IMR-90 (cell line): ENCODE results near the gene MPV17. TPM values are rescaled to one million over a fixed set of nuclear protein-coding genes. Genes with fewer than 3 reads are reported as not detected.

ENCODE experiments used
- ATAC-seq: fragments of 200-7000 bp; cut with Tn5 transposase; 2 replicates; pipeline ENCODE4 v1.9.1; 2020; ENCODE audit warnings: low read depth, mild to moderate bottlenecking, moderate library complexity
- BruUV-seq: library from RNA; stranded (reverse); fragments of 400-500 nt; replicated peaks from 2 replicates; lab custom pipeline; 2021; lab: Mats Ljungman, UMichigan
- CTCF ChIA-PET: fragments of 300-600 bp; formaldehyde crosslinking; extraction: SDS; loops from one replicate; lab custom pipeline; 2021; ENCODE audit warnings: antibody characterized with exemption; lab: Yijun Ruan, JAX
- POLR2A ChIA-PET: fragments of 300-600 bp; sonication (Branson Sonifier 250); formaldehyde crosslinking; loops from one replicate; lab custom pipeline; 2022; ENCODE audit warnings: antibody characterized with exemption; ENCODE audit not compliant: unreplicated experiment; lab: Charles Lee
- DNase-seq: peaks from one replicate; pipeline ENCODE4 v3.0.0; 2013
- H2AFZ ChIP-seq: replicated peaks from 2 replicates; pipeline ENCODE3; 2013; ENCODE audit warnings: low read length, mild to moderate bottlenecking; ENCODE audit not compliant: poor library complexity
- H2AK5ac ChIP-seq: 2 replicates; pipeline ENCODE4 v1.6.1; 2013; ENCODE audit warnings: low read depth, low read length, inconsistent platforms
- H2AK9ac ChIP-seq: replicated peaks from 2 replicates; pipeline ENCODE3; 2013; ENCODE audit warnings: mild to moderate bottlenecking, low read depth, low read length, moderate library complexity; ENCODE audit not compliant: poor library complexity
- H2BK120ac ChIP-seq: 2 replicates; pipeline ENCODE4 v1.6.1; 2013; ENCODE audit warnings: low read depth, low read length, inconsistent platforms
- H2BK15ac ChIP-seq: 3 replicates; pipeline ENCODE4 v1.6.1; 2013; ENCODE audit warnings: low read depth, low read length, inconsistent platforms
- H2BK20ac ChIP-seq: 2 replicates; pipeline ENCODE4 v1.6.1; 2013; ENCODE audit warnings: low read depth, mild to moderate bottlenecking, inconsistent platforms, low read length, moderate library complexity
- H2BK5ac ChIP-seq: 2 replicates; pipeline ENCODE4 v1.6.1; 2013; ENCODE audit warnings: mild to moderate bottlenecking, low read depth, low read length, inconsistent platforms; ENCODE audit not compliant: poor library complexity, severe bottlenecking
- H3K14ac ChIP-seq: replicated peaks from 2 replicates; pipeline ENCODE4 v1.6.1; 2013; ENCODE audit warnings: low read depth, low read length, inconsistent platforms
- H3K18ac ChIP-seq: 2 replicates; pipeline ENCODE4 v1.6.1; 2013; ENCODE audit warnings: low read depth, low read length, control low read depth
- H3K23ac ChIP-seq: 2 replicates; pipeline ENCODE4 v1.6.1; 2013; ENCODE audit warnings: low read depth, low read length, inconsistent platforms
- H3K27ac ChIP-seq: 2 replicates; pipeline ENCODE4 v1.5.1; 2013; ENCODE audit warnings: mild to moderate bottlenecking, control low read depth, low read length; ENCODE audit not compliant: insufficient read depth
- H3K27me3 ChIP-seq: 2 replicates; pipeline ENCODE4 v1.6.1; 2013; ENCODE audit warnings: low read length; ENCODE audit not compliant: control insufficient read depth, insufficient read depth
- H3K36me3 ChIP-seq: 2 replicates; pipeline ENCODE4 v1.6.1; 2013; ENCODE audit warnings: low read length, mixed read lengths; ENCODE audit not compliant: control insufficient read depth, insufficient read depth
- H3K4ac ChIP-seq: 2 replicates; pipeline ENCODE4 v1.6.1; 2013; ENCODE audit warnings: low read depth, low read length, inconsistent platforms
- H3K4me1 ChIP-seq: 2 replicates; pipeline ENCODE4 v1.6.1; 2013; ENCODE audit warnings: low read length, mixed read lengths; ENCODE audit not compliant: control insufficient read depth, insufficient read depth
- H3K4me2 ChIP-seq: 2 replicates; pipeline ENCODE4 v1.6.1; 2013; ENCODE audit warnings: low read depth, mild to moderate bottlenecking, control low read depth, low read length, moderate library complexity
- H3K4me3 ChIP-seq: 2 replicates; pipeline ENCODE4 v1.5.1; 2013; ENCODE audit warnings: low read depth, mild to moderate bottlenecking, control low read depth, low read length, moderate library complexity; ENCODE audit not compliant: insufficient read depth
- H3K56ac ChIP-seq: 2 replicates; pipeline ENCODE4 v1.6.1; 2013; ENCODE audit warnings: low read length, inconsistent platforms; ENCODE audit not compliant: insufficient read depth; ENCODE audit errors: extremely low read depth
- H3K79me1 ChIP-seq, 2 experiments: 2 replicates each; pipeline ENCODE4 v1.6.1; 2013; ENCODE audit warnings: low read length in 2 of 2, inconsistent platforms in 1 of 2, low read depth in 1 of 2
- H3K9ac ChIP-seq: 2 replicates; pipeline ENCODE4 v1.6.1; 2013; ENCODE audit warnings: low read depth, low read length, control low read depth
- H3K9me1 ChIP-seq: 2 replicates; pipeline ENCODE4 v1.6.1; 2013; ENCODE audit warnings: low read length, inconsistent platforms; ENCODE audit not compliant: insufficient read depth
- H3K9me3 ChIP-seq: 2 replicates; pipeline ENCODE4 v1.6.1; 2013; ENCODE audit warnings: low read length; ENCODE audit not compliant: control insufficient read depth, insufficient read depth
- H4K20me1 ChIP-seq: 2 replicates; pipeline ENCODE4 v1.6.1; 2013; ENCODE audit warnings: low read length, inconsistent platforms; ENCODE audit not compliant: insufficient read depth
- H4K5ac ChIP-seq: 2 replicates; pipeline ENCODE4 v1.6.1; 2013; ENCODE audit warnings: mild to moderate bottlenecking, low read depth, low read length, control low read depth
- H4K8ac ChIP-seq, 2 experiments: 2 replicates each; pipeline ENCODE4 v1.6.1; 2013; ENCODE audit warnings: low read depth in 2 of 2, low read length in 2 of 2, control low read depth in 1 of 2, inconsistent platforms in 1 of 2
- H4K91ac ChIP-seq: 2 replicates; pipeline ENCODE4 v1.6.1; 2013; ENCODE audit warnings: low read depth, low read length, inconsistent platforms; ENCODE audit not compliant: insufficient read depth
- BHLHE40 ChIP-seq: fragments of 150-350 bp; IDR thresholded peaks from 2 replicates; pipeline ENCODE4 v1.6.1; 2016; ENCODE audit warnings: mild to moderate bottlenecking, low read depth, low read length
- CEBPB ChIP-seq: IDR thresholded peaks from 2 replicates; pipeline ENCODE4 v1.6.1; 2012; ENCODE audit warnings: low read depth, low read length, improper control_type of control experiment
- FOS ChIP-seq: fragments of 150-350 bp; IDR thresholded peaks from 2 replicates; pipeline ENCODE4 v1.6.1; 2016; ENCODE audit warnings: low read depth, low read length
- MAZ ChIP-seq: IDR thresholded peaks from 2 replicates; pipeline ENCODE4 v1.6.1; 2012; ENCODE audit warnings: low read depth, mild to moderate bottlenecking, low read length, improper control_type of control experiment, moderate library complexity, borderline replicate concordance
- MXI1 ChIP-seq: IDR thresholded peaks from 2 replicates; pipeline ENCODE4 v1.6.1; 2012; ENCODE audit warnings: low read depth, mild to moderate bottlenecking, low read length, moderate library complexity, borderline replicate concordance
- NFE2L2 ChIP-seq: fragments of 150-350 bp; IDR thresholded peaks from 2 replicates; pipeline ENCODE4 v1.6.1; 2016; ENCODE audit warnings: low read depth, mild to moderate bottlenecking, low read length
- POLR2A ChIP-seq: IDR thresholded peaks from 2 replicates; pipeline ENCODE4 v1.6.1; 2012; ENCODE audit warnings: mild to moderate bottlenecking, low read depth, low read length
- RAD21 ChIP-seq: IDR thresholded peaks from 2 replicates; pipeline ENCODE4 v1.6.1; 2012; ENCODE audit warnings: low read length, improper control_type of control experiment
- RCOR1 ChIP-seq: IDR thresholded peaks from 2 replicates; pipeline ENCODE4 v1.6.1; 2012; ENCODE audit warnings: mild to moderate bottlenecking, low read length, improper control_type of control experiment; ENCODE audit not compliant: insufficient replicate concordance
- RFX5 ChIP-seq: IDR thresholded peaks from 2 replicates; pipeline ENCODE4 v1.8.0; 2012; ENCODE audit warnings: low read depth, mild to moderate bottlenecking, low read length, moderate library complexity
- SMC3 ChIP-seq: fragments of 150-350 bp; IDR thresholded peaks from 2 replicates; pipeline ENCODE4 v1.6.1; 2016; ENCODE audit warnings: low read depth, mild to moderate bottlenecking, antibody characterized with exemption, low read length, moderate library complexity
- WGBS, 2 experiments: methylation state at CpG; one replicate each; pipeline versions ENCODE4 v1.1.5 to v1.1.7; 2013; ENCODE audit warnings: missing lambda C conversion rate in 2 of 2; ENCODE audit not compliant: insufficient read length in 1 of 2; ENCODE audit errors: extremely low coverage in 2 of 2; 5-methylcytosine and 5-hydroxymethylcytosine counted together
- dilution Hi-C: fragments of 300-500 bp; cut with HindIII; formaldehyde crosslinking; loops from one replicate; pipeline ENCODE4 v1.14.3; 2018; ENCODE audit warnings: low sequenced_read_pairs; ENCODE audit not compliant: unreplicated experiment
- in situ Hi-C: fragments of 300-500 bp; cut with MboI; formaldehyde crosslinking; loops from 3 replicates; pipeline ENCODE4 v1.14.3; 2019; ENCODE audit warnings: low sequenced_read_pairs, inconsistent platforms, mixed read lengths
- intact Hi-C: fragments of 100-400 bp; cut with micrococcal nuclease; formaldehyde crosslinking; loops from 2 replicates; pipeline ENCODE4 v1.10.0; 2022
- polyA plus RNA-seq, 3 experiments: library from polyadenylated mRNA; depleted of rRNA; stranded (reverse); fragments of >200 nt; gene quantifications; 2 replicates each; pipeline ENCODE4 v1.2.3, GENCODE V29; 2012; ENCODE audit warnings: low replicate concordance in 1 of 3
- total RNA-seq: library from RNA; depleted of rRNA; stranded (reverse); fragments of >200 nt; gene quantifications from 2 replicates; pipeline ENCODE4 v1.2.3, GENCODE V29; 2012
- TF ChIP-seq, protein P1 (sequence below): conservative IDR thresholded peaks from 2 replicates; pipeline ENCODE4 v1.5.1; 2012; ENCODE audit warnings: mild to moderate bottlenecking, low read depth, low read length, improper control_type of control experiment
- TF ChIP-seq, protein P2 (sequence below): fragments of 150-350 bp; IDR thresholded peaks from 2 replicates; pipeline ENCODE4 v1.6.1; 2016; ENCODE audit warnings: low read depth, mild to moderate bottlenecking, low read length, moderate library complexity, borderline replicate concordance

MPV17 gene
- total and polyA plus RNA-seq, 2 of the 4 experiments (the other 2 are of a cell fraction), result 70.4 to 160 TPM

DNA sequence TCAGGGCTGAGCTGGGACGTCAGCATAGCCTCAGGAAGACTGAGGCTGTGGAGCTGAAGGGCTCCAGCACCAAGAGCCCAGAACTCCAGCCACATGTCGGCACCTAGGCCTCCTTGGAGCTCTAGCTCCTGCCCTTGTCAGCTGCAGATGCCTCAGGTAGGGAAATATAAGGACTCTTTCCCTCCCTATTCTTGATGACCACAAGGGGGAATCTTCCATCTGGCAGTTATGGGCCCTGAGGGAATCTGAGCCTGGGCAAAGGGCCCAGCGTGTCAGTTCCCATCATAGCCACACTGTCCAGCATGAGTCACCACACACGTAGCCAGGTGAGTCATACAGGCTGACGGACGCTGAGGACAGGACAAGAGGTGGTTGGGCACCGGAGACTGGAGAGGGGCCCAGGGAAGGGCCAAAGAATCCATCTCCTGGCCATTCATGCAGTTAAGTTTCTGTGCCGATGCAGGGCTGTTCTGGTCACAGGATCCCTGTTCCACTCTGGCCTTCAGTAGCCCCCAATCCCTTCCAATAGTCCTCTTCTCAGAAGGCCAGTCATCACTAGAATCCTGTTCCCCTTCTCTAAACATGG is 1.8 kb downstream of the MPV17 start:
- Histone ChIP-seq H4K8ac (peak overlapping the region in 1 of 2 experiments; percentile 83), H2BK15ac (peak overlapping the region; percentile 40; the same call in 1 of the 3 replicates), H2AK5ac (peak overlapping the region; percentile 75), H3K23ac (peak overlapping the region; percentile 89; the same call in 1 of the 2 replicates), H3K27ac (peak overlapping the region; percentile 64), H3K4me3 (peak overlapping the region; percentile 3; the same call in 1 of the 2 replicates), H3K56ac (peak overlapping the region; percentile 69), H3K9me1 (peaks cover 15% of the 10 kb centered on the region; the same call in 1 of the 2 replicates), H3K4me2 (peak overlapping the region; percentile 68), H3K9ac (no peak overlapping the region; the same call in 1 of the 2 replicates), H2BK120ac (peak overlapping the region; percentile 56), H3K36me3 (peaks cover 6% of the 10 kb centered on the region), H3K79me1 (peaks cover 28 to 48% of the 10 kb centered on the region in 2 experiments; a peak in 3 of 4 replicates), H2AK9ac (peak overlapping the region; percentile 82), H3K18ac (peak overlapping the region; percentile 66; the same call in 1 of the 2 replicates), H2AFZ (peak overlapping the region; percentile 67), H3K4me1 (peaks cover 7% of the 10 kb centered on the region), H4K91ac (peak overlapping the region; percentile 74), H4K5ac (peak overlapping the region; percentile 36; the same call in 1 of the 2 replicates), H2BK20ac (peak overlapping the region; percentile 72), H3K27me3 (no peaks in the 10 kb centered on the region), H2BK5ac (peak overlapping the region; percentile 94), H3K9me3 (no peaks in the 10 kb centered on the region), H3K14ac (0 out of 2 replicates have a peak overlapping the region, but pooled peaks have one; percentile 66), H4K20me1 (no peaks in the 10 kb centered on the region), H3K4ac (peak overlapping the region; percentile 80)
- dilution Hi-C loops, result no loop called here
- DNase-seq (peak; percentile 99), ATAC-seq (peak; percentile 74)
- TF ChIP-seq MAZ (0 out of 2 replicates have a peak, but pooled peaks have one; percentile 20), MXI1 (peak; percentile 20; the same call in 1 of the 2 replicates), FOS (peak; percentile 100), RCOR1 (peak; percentile 76), SMC3 (peak; percentile 67), CEBPB (no peak), BHLHE40 (peak; percentile 82), RFX5 (no peak), NFE2L2 (no peak), POLR2A (peak; percentile 79), RAD21 (peak; percentile 65)
- TF ChIP-seq, protein P1, sequence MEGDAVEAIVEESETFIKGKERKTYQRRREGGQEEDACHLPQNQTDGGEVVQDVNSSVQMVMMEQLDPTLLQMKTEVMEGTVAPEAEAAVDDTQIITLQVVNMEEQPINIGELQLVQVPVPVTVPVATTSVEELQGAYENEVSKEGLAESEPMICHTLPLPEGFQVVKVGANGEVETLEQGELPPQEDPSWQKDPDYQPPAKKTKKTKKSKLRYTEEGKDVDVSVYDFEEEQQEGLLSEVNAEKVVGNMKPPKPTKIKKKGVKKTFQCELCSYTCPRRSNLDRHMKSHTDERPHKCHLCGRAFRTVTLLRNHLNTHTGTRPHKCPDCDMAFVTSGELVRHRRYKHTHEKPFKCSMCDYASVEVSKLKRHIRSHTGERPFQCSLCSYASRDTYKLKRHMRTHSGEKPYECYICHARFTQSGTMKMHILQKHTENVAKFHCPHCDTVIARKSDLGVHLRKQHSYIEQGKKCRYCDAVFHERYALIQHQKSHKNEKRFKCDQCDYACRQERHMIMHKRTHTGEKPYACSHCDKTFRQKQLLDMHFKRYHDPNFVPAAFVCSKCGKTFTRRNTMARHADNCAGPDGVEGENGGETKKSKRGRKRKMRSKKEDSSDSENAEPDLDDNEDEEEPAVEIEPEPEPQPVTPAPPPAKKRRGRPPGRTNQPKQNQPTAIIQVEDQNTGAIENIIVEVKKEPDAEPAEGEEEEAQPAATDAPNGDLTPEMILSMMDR, result peak; percentile 81
- TF ChIP-seq, protein P2, sequence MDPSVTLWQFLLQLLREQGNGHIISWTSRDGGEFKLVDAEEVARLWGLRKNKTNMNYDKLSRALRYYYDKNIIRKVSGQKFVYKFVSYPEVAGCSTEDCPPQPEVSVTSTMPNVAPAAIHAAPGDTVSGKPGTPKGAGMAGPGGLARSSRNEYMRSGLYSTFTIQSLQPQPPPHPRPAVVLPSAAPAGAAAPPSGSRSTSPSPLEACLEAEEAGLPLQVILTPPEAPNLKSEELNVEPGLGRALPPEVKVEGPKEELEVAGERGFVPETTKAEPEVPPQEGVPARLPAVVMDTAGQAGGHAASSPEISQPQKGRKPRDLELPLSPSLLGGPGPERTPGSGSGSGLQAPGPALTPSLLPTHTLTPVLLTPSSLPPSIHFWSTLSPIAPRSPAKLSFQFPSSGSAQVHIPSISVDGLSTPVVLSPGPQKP, result no peak
- intact Hi-C loops, result loop anchor here (1.0 to 5.0 kb wide), 2 partner anchors 36 to 49 kb away; partner anchors contain the start of genes EIF2B4, GTF3C2 and SNX17
- CTCF ChIA-PET, result interaction anchor here (0.7 kb wide), 2 partner anchors 26 to 28 kb away, joined by 3 to 6 read pairs; no protein-coding TSS in a partner anchor
- 29% methylated on average over 3 of the region's 8 CpGs; no CpG with 5 or more reads in 1 of the 2 experiments for WGBS, 2 experiments
- POLR2A ChIA-PET, result no interaction called here
- in situ Hi-C loops, result no loop called here
- BruUV-seq, result no TSS peak
